ENCODE measurements around the gene CEMP1.
"Not testable (repeated sequence)": the region's sequence is repeated elsewhere in the genome, so short reads cannot be mapped to it uniquely, and the experiment has no call there.

DNA sequence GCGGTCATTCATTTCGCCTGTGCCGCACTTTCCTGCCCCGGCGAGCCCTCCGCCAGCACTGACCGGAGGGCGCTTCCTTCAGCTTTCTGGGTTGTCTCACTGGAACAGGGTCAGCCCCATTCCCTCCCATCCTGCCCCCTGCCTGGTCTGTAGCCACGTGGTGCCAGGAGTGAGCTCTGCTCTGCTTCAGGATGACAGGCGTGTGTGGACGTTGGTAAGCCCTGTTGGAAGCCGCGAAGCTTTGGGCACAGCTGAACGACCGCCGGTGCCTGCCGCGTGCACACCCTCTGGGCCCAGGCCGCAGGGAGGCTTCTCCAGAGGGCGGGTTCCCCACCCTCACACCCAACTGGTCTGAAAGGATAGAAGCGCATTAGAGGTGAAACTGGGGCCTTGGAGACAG is 49.6 kb upstream of the CEMP1 start:
- TF ChIP-seq POLR2A, POLR2AphosphoS5 (IDR thresholded peaks at IDR 0.05; ENCODE audit: low read depth, low read length): not testable (repeated sequence)
